Endothelial cell of umbilical vein (primary cell): ENCODE measurements around the gene CERS6. TPM values are rescaled to one million over a fixed set of nuclear protein-coding genes. Genes with fewer than 3 reads are reported as not detected.

Experiments
- BruUV-seq: library from RNA; stranded (reverse); fragments of 400-500 nt; replicated peaks from 2 replicates; lab custom pipeline; 2021; lab: Mats Ljungman, UMichigan
- CTCF ChIA-PET: fragments of 300-600, 350-600 bp; sonication (Branson Sonifier 250); formaldehyde crosslinking; loops from one replicate; lab custom pipeline; 2021; ENCODE audit warnings: antibody characterized with exemption, inconsistent platforms; lab: Charles Lee
- POLR2A ChIA-PET: fragments of 300-600, 350-600 bp; sonication (Branson Sonifier 250); formaldehyde crosslinking; loops from one replicate; lab custom pipeline; 2021; ENCODE audit warnings: antibody characterized with exemption, inconsistent platforms; lab: Charles Lee
- DNase-seq: peaks from one replicate; pipeline ENCODE4 v3.0.0-alpha.2; 2011; ENCODE audit warnings: low read depth, low spot score
- FAIRE-seq: peaks from 2 replicates; lab custom pipeline; 2011; peaks lifted over from hg19 to GRCh38; lab: Jason Lieb, UNC
- H2AFZ ChIP-seq: 2 replicates; pipeline ENCODE4 v1.6.0; 2012; ENCODE audit warnings: low read depth, low read length, control low read depth, inconsistent platforms
- H3K27ac ChIP-seq: 2 replicates; pipeline ENCODE4 v1.5.1; 2011; ENCODE audit warnings: low read depth, mild to moderate bottlenecking, control low read depth, low read length, moderate library complexity; ENCODE audit not compliant: insufficient read depth
- H3K27me3 ChIP-seq, 2 experiments: 2 replicates each; pipeline versions ENCODE4 v1.6.0 to v1.6.1; 2011; ENCODE audit warnings: low read length in 2 of 2, mixed read lengths in 1 of 2; ENCODE audit not compliant: control insufficient read depth in 2 of 2, insufficient read depth in 2 of 2
- H3K36me3 ChIP-seq, 2 experiments: 2 replicates in 1 of 2; 3 replicates in 1 of 2; pipeline ENCODE4 v1.5.1; 2011; ENCODE audit warnings: low read length in 2 of 2, mild to moderate bottlenecking in 1 of 2, moderate library complexity in 1 of 2; ENCODE audit not compliant: control insufficient read depth in 2 of 2, insufficient read depth in 2 of 2; ENCODE audit errors: extremely low read depth in 1 of 2
- H3K4me1 ChIP-seq: 3 replicates; pipeline ENCODE4 v1.5.1; 2011; ENCODE audit warnings: mild to moderate bottlenecking, low read length; ENCODE audit not compliant: control insufficient read depth, insufficient read depth; ENCODE audit errors: extremely low read depth
- H3K4me2 ChIP-seq: 2 replicates; pipeline ENCODE4 v1.6.1; 2011; ENCODE audit warnings: low read length, control low read depth, mixed read lengths; ENCODE audit not compliant: insufficient read depth
- H3K4me3 ChIP-seq, 3 experiments: fragments of 200-600 bp in 1 of 3; sonication (generic), shearing (Covaris generic) in 1 of 3; replicated peaks in 1 of 3; 2 replicates each; pipeline ENCODE4 v1.5.1; 2011 to 2016; ENCODE audit warnings: control low read depth in 3 of 3, low read length in 3 of 3, mild to moderate bottlenecking in 2 of 3, inconsistent platforms in 1 of 3, low read depth in 1 of 3, moderate library complexity in 1 of 3; ENCODE audit not compliant: insufficient read depth in 1 of 3
- H3K79me2 ChIP-seq: 2 replicates; pipeline ENCODE4 v1.6.0; 2012; ENCODE audit warnings: low read length, inconsistent platforms; ENCODE audit not compliant: control insufficient read depth, insufficient read depth
- H3K9ac ChIP-seq: replicated peaks from 2 replicates; pipeline ENCODE3; 2011; ENCODE audit warnings: low read length, control low read depth; ENCODE audit not compliant: insufficient read depth; ENCODE audit errors: extremely low read depth
- H3K9me1 ChIP-seq: replicated peaks from 3 replicates; pipeline ENCODE4 v1.6.0; 2011; ENCODE audit warnings: mild to moderate bottlenecking, low read length; ENCODE audit not compliant: control insufficient read depth, insufficient read depth; ENCODE audit errors: extremely low read depth
- H3K9me3 ChIP-seq: replicated peaks from 2 replicates; pipeline ENCODE4 v1.5.1; 2012; ENCODE audit warnings: low read length, inconsistent platforms; ENCODE audit not compliant: control insufficient read depth, insufficient read depth
- H4K20me1 ChIP-seq: replicated peaks from 2 replicates; pipeline ENCODE3; 2011; ENCODE audit warnings: mild to moderate bottlenecking, low read length; ENCODE audit not compliant: control insufficient read depth, insufficient read depth; ENCODE audit errors: extremely low read depth
- CTCF ChIP-seq, 2 donors: IDR thresholded peaks; 1 replicate in 1 of 2; 2 replicates in 1 of 2; pipeline ENCODE4 v1.5.1; 2011; ENCODE audit warnings: low read length in 2 of 2, mild to moderate bottlenecking in 2 of 2, moderate library complexity in 2 of 2, control low read depth in 1 of 2, inconsistent platforms in 1 of 2, low read depth in 1 of 2; ENCODE audit not compliant: insufficient read depth in 1 of 2; ENCODE audit errors: extremely low read depth in 1 of 2
- EZH2 ChIP-seq: IDR thresholded peaks from 2 replicates; pipeline ENCODE4 v1.6.1; 2012; ENCODE audit warnings: borderline replicate concordance, low read depth, mild to moderate bottlenecking, moderate library complexity, low read length, inconsistent platforms; ENCODE audit not compliant: severe bottlenecking
- FOS ChIP-seq: IDR thresholded peaks from 2 replicates; pipeline ENCODE4 v1.6.1; 2011; ENCODE audit warnings: mild to moderate bottlenecking, low read length, moderate library complexity, borderline replicate concordance; ENCODE audit not compliant: insufficient read depth
- GATA2 ChIP-seq: IDR thresholded peaks from 2 replicates; pipeline ENCODE4 v1.7.0; 2011; ENCODE audit warnings: low read depth, mild to moderate bottlenecking, moderate library complexity, mixed read lengths, low read length; ENCODE audit not compliant: insufficient read length, insufficient read depth
- JUN ChIP-seq: IDR thresholded peaks from 2 replicates; pipeline ENCODE4 v1.6.1; 2011; ENCODE audit warnings: borderline replicate concordance, low read depth; ENCODE audit not compliant: insufficient read length, insufficient read depth
- MAX ChIP-seq: IDR thresholded peaks from 2 replicates; pipeline ENCODE4 v1.6.1; 2011; ENCODE audit not compliant: insufficient read depth, insufficient read length
- MYC ChIP-seq: IDR thresholded peaks from one replicate; pipeline ENCODE4 v1.6.1; 2011; ENCODE audit warnings: mild to moderate bottlenecking, low read depth, low read length
- POLR2A ChIP-seq: IDR thresholded peaks from 2 replicates; pipeline ENCODE4 v1.6.1; 2012; ENCODE audit warnings: low read depth, mild to moderate bottlenecking, control low read depth, low read length
- POLR2AphosphoS5 ChIP-seq: IDR thresholded peaks from 2 replicates; pipeline ENCODE4 v1.6.1; 2012; ENCODE audit warnings: low read depth, mild to moderate bottlenecking, control low read depth, low read length, moderate library complexity; ENCODE audit not compliant: insufficient read depth
- dilution Hi-C: fragments of 300-500 bp; cut with MboI; formaldehyde crosslinking; loops from one replicate; pipeline ENCODE4 v1.15.0; 2019; ENCODE audit warnings: low sequenced_read_pairs; ENCODE audit not compliant: extremely low pct_ligation_motif_present
- intact Hi-C: fragments of 100-400 bp; cut with micrococcal nuclease; formaldehyde crosslinking; loops from one replicate; pipeline ENCODE4 v1.10.0; 2022
- polyA plus RNA-seq, 4 experiments: library from polyadenylated mRNA; depleted of rRNA in 3 of 4; stranded (reverse) in 3 of 4; unstranded in 1 of 4; fragments of >200 nt; gene quantifications; 2 replicates each; pipeline versions ENCODE4 v1.2.1 to v1.2.3, GENCODE V29; 2011 to 2012; ENCODE audit warnings: missing spikeins in 1 of 4
- total RNA-seq: library from RNA; stranded (reverse); gene quantifications from 2 replicates; pipeline ENCODE4 v1.2.3, GENCODE V29; 2021

The CERS6 gene
- total and polyA plus RNA-seq, 2 donors (not counting 3 experiments of a cell fraction or from before 2014, with no cell fraction given) = 2.7 to 11.7 TPM

DNA sequence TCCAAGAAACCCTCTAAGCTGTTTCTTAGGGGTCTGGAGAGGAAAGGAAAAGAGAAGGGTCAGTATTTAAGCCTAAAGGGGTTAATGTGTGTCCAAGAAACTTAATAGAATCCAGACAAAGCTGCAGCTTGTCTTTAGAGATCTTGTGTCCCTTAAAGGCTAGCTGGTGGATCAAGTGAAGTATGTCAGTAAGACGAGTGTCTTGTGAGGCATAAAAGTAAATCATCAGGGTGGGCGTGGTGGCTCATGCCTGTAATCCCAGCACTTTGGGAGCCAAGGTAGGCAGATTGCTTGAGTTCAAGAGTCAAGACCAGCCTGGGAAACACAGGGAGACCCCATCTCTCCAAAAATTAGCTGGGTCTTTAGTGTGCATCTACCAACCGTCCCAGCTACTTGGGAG, 47.8 kb downstream of the CERS6 start:
- H3K27ac ChIP-seq = no peak overlapping the region
- TF ChIP-seq MAX (no peak), CTCF (IDR thresholded peaks at IDR 0.05; ENCODE audit: extremely low read depth in 1 of 2, insufficient read depth in 1 of 2, low read depth in 1 of 2, low read length in 2 of 2) (no peak), JUN (no peak), FOS (no peak), POLR2A (no peak), MYC (no peak), EZH2 (no peak), GATA2 (no peak), POLR2AphosphoS5 (no peak)
- no peak overlapping the region for H3K4me3 ChIP-seq
- H3K9me1 ChIP-seq = no peaks in the 10 kb centered on the region
- DNase-seq (no peak), FAIRE-seq (no peak)
- H3K79me2 ChIP-seq = no peaks in the 10 kb centered on the region
- no peaks in the 10 kb centered on the region for H3K4me1 ChIP-seq
- H3K9ac ChIP-seq = no peak overlapping the region
- CTCF ChIA-PET = no interaction called here
- H3K9me3 ChIP-seq = no peaks in the 10 kb centered on the region
- H3K4me2 ChIP-seq = no peak overlapping the region
- H2AFZ ChIP-seq = no peak overlapping the region
- dilution Hi-C loops = no loop called here
- H3K27me3 ChIP-seq = no peaks in the 10 kb centered on the region
- BruUV-seq = no TSS peak
- H4K20me1 ChIP-seq = no peaks in the 10 kb centered on the region
- POLR2A ChIA-PET = no interaction called here
- no peaks in the 10 kb centered on the region for H3K36me3 ChIP-seq
- intact Hi-C loops = no loop called here
